K562 (cell line): ENCODE results near the gene GFI1B. TPM values are rescaled to one million over a fixed set of nuclear protein-coding genes. Genes with fewer than 3 reads are reported as not detected.

Experiments
- ATF2 ChIP-seq: sonication (generic); formaldehyde crosslinking; IDR thresholded peaks from 2 replicates; pipeline ENCODE4 v1.8.1; 2022; ENCODE audit warnings: missing genetic modification reagents
- BDP1 ChIP-seq: IDR thresholded peaks from 3 replicates; pipeline ENCODE4 v1.6.1; 2011; ENCODE audit not compliant: insufficient read length, insufficient read depth
- CHD1 ChIP-seq: fragments of 200-600 bp; sonication (generic); IDR thresholded peaks from one replicate; pipeline ENCODE4 v1.6.1; 2012; ENCODE audit warnings: mild to moderate bottlenecking, moderate library complexity, low read length, inconsistent platforms
- DPF2 ChIP-seq: fragments of 450-650 bp; IDR thresholded peaks from 2 replicates; pipeline ENCODE4 v1.6.1; 2016
- E2F6 ChIP-seq, 2 experiments: IDR thresholded peaks; 2 replicates each; pipeline ENCODE4 v1.6.1; 2011; ENCODE audit warnings: borderline replicate concordance in 1 of 2, control low read depth in 1 of 2, low read depth in 1 of 2, low read length in 1 of 2, mild to moderate bottlenecking in 1 of 2, mixed read lengths in 1 of 2, moderate library complexity in 1 of 2; ENCODE audit not compliant: insufficient read depth in 1 of 2, insufficient read length in 1 of 2, poor library complexity in 1 of 2, severe bottlenecking in 1 of 2; ENCODE audit errors: extremely low read depth in 1 of 2
- EP400 ChIP-seq: fragments of 450-650 bp; IDR thresholded peaks from 2 replicates; pipeline ENCODE4 v1.6.1; 2017; ENCODE audit warnings: antibody characterized with exemption, mild to moderate bottlenecking, moderate library complexity
- HCFC1 ChIP-seq: IDR thresholded peaks from 2 replicates; pipeline ENCODE4 v1.6.1; 2012; ENCODE audit warnings: low read depth, low read length, improper control_type of control experiment
- MAFG ChIP-seq: fragments of 450-650 bp; conservative IDR thresholded peaks from 2 replicates; pipeline ENCODE4 v1.6.1; 2016; ENCODE audit warnings: missing genetic modification characterization, missing compliant biosample characterization
- MEF2A ChIP-seq: IDR thresholded peaks from 2 replicates; pipeline ENCODE4 v1.6.1; 2011; ENCODE audit warnings: low read depth, mild to moderate bottlenecking, low read length, moderate library complexity; ENCODE audit not compliant: control insufficient read depth
- NR2F6 ChIP-seq: fragments of 450-650 bp; formaldehyde crosslinking; IDR thresholded peaks from 2 replicates; pipeline ENCODE4 v1.4.0; 2020; ENCODE audit warnings: mild to moderate bottlenecking
- PTBP1 ChIP-seq: fragments of 200-400 bp; formaldehyde crosslinking; IDR thresholded peaks from 2 replicates; pipeline ENCODE4 v1.6.1; 2017; ENCODE audit warnings: low read depth, low read length
- RREB1 ChIP-seq: fragments of 250-450 bp; sonication (Bioruptor Pico); IDR thresholded peaks from 2 replicates; pipeline ENCODE4 v1.4.0; 2020
- SUPT5H ChIP-seq: fragments of 450-650 bp; IDR thresholded peaks from 2 replicates; pipeline ENCODE4 v1.6.1; 2016
- TRIM24 ChIP-seq, 2 experiments: fragments of 450-650 bp; IDR thresholded peaks; 2 replicates each; pipeline ENCODE4 v1.6.1; 2016
- YY1 ChIP-seq, 3 experiments: IDR thresholded peaks; 2 replicates each; pipeline ENCODE4 v1.6.1; 2011; ENCODE audit warnings: low read length in 2 of 3, mild to moderate bottlenecking in 2 of 3, moderate library complexity in 2 of 3, borderline replicate concordance in 1 of 3, control low read depth in 1 of 3, low read depth in 1 of 3; ENCODE audit not compliant: insufficient read depth in 3 of 3, insufficient replicate concordance in 2 of 3, control insufficient read depth in 1 of 3, insufficient read length in 1 of 3; ENCODE audit errors: extremely low read depth in 1 of 3
- ZNF184 ChIP-seq: sonication (generic); formaldehyde crosslinking; IDR thresholded peaks from 2 replicates; pipeline ENCODE4 v1.5.0; 2020; ENCODE audit warnings: missing genetic modification reagents
- ZNF239 ChIP-seq: fragments of 250-450 bp; sonication (Bioruptor Pico); IDR thresholded peaks from 2 replicates; pipeline ENCODE4 v1.4.0; 2020; ENCODE audit warnings: mild to moderate bottlenecking
- ZNF561 ChIP-seq: fragments of 450-650 bp; formaldehyde crosslinking; conservative IDR thresholded peaks from 2 replicates; pipeline ENCODE4 v1.4.0; 2020; ENCODE audit warnings: mild to moderate bottlenecking, moderate library complexity
- ZNF584 ChIP-seq: fragments of 200-800 bp; sonication (Bioruptor generic); IDR thresholded peaks from 2 replicates; pipeline ENCODE4 v1.6.1; 2016; ENCODE audit warnings: low read depth, mild to moderate bottlenecking, missing genetic modification characterization, missing compliant biosample characterization
- ZNF717 ChIP-seq: fragments of 250-450 bp; sonication (Bioruptor Pico); IDR thresholded peaks from 2 replicates; pipeline ENCODE4 v1.5.0; 2021
- polyA plus RNA-seq, 8 experiments: library from polyadenylated mRNA; depleted of rRNA in 4 of 8; stranded (reverse) in 5 of 8; unstranded in 3 of 8; fragments of >200 nt; fragmentation: Nextera tagmentation in 2 of 8; fragmentation: Illumina TruSeq in 1 of 8; extraction: Ambion mirVana in 2 of 8; extraction: Trizol in 1 of 8; gene quantifications; 2 replicates each; pipeline versions ENCODE4 v1.2.1 to v1.2.3, GENCODE V29; 2011 to 2014; ENCODE audit warnings: inconsistent platforms in 1 of 8, missing spikeins in 1 of 8
- total RNA-seq, 7 experiments: library from RNA; depleted of rRNA in 6 of 7; stranded (reverse); fragments of >200 nt in 6 of 7; fragmentation: Illumina TruSeq in 2 of 7; extraction: Trizol in 2 of 7; gene quantifications; 2 replicates each; pipeline versions ENCODE4 v1.2.1 to v1.2.3, GENCODE V29; 2011 to 2021; ENCODE audit warnings: low replicate concordance in 1 of 7

GFI1B gene
- total and polyA plus RNA-seq, 9 of the 15 experiments (the other 6 are each of a cell fraction or from before 2014, with no cell fraction given): 8.0 to 75.7 (median 34.5) TPM

GRCh38 chr9:133030317-133031129 lies 52.0 kb downstream of the GFI1B start, which contains the start of gene GTF3C5 (continued):
- peak; percentile 14 to 71 for TF ChIP-seq E2F6 (IDR thresholded peaks at IDR 0.05; ENCODE audit: borderline replicate concordance in 1 of 2, extremely low read depth in 1 of 2, insufficient read depth in 1 of 2, insufficient read length in 1 of 2, low read depth in 1 of 2, low read length in 1 of 2, poor library complexity in 1 of 2, severe bottlenecking in 1 of 2)
- peak in 1 of 2 experiments; percentile 99; a peak in 2 of 4 replicates for TF ChIP-seq TRIM24 (IDR thresholded peaks at IDR 0.05)
- 0 out of 2 replicates have a peak, but pooled peaks have one; percentile 32 for TF ChIP-seq ZNF584
- TF ChIP-seq NR2F6 (CRISPR knock-in tag): no peak
- TF ChIP-seq ZNF717 (CRISPR knock-in tag): no peak
- no peak for TF ChIP-seq PTBP1
- TF ChIP-seq ZNF239 (CRISPR knock-in tag): peak; percentile 10; the same call in 1 of the 2 replicates
- no peak for TF ChIP-seq MAFG (tag)
- no peak for TF ChIP-seq MEF2A
- no peak for TF ChIP-seq ATF2 (CRISPR knock-in tag)
- TF ChIP-seq HCFC1: peak; percentile 79
- peak; percentile 84 for TF ChIP-seq SUPT5H
- peak; percentile 52 for TF ChIP-seq CHD1
- TF ChIP-seq ZNF561: no peak
- peak; percentile 93 for TF ChIP-seq EP400
- TF ChIP-seq YY1 (IDR thresholded peaks at IDR 0.05; ENCODE audit: borderline replicate concordance in 1 of 3, control insufficient read depth in 1 of 3, extremely low read depth in 1 of 3, insufficient read depth in 3 of 3, insufficient read length in 1 of 3, insufficient replicate concordance in 2 of 3, low read depth in 1 of 3, low read length in 2 of 3): peak; percentile 72 to 93 (median 88)
- peak; percentile 14; the same call in 1 of the 2 replicates for TF ChIP-seq DPF2
- TF ChIP-seq ZNF184 (CRISPR knock-in tag): 0 out of 2 replicates have a peak, but pooled peaks have one; percentile 29
- TF ChIP-seq BDP1: no peak
- TF ChIP-seq RREB1: peak; percentile 82; the same call in 1 of the 2 replicates
